ENCODE data around the gene VAT1L.

- TF ChIP-seq ZBTB11 (CRISPR knock-in tag; IDR thresholded peaks at IDR 0.05) (no peak), POLR2AphosphoS5 (IDR thresholded peaks at IDR 0.05; ENCODE audit: low read length) (no peak), BRCA1 (IDR thresholded peaks at IDR 0.05; ENCODE audit: low read depth, low read length) (no peak), NFIC (IDR thresholded peaks at IDR 0.05; ENCODE audit: low read depth, low read length) (no peak)
Observed at GRCh38 chr16:77866752-77867151, 78.4 kb downstream of the VAT1L start.
